HEK293T (cell line): Measurements from ENCODE around the gene MYO7B.

ENCODE experiments used
- BHLHE40 ChIP-seq: fragments of 450-650 bp; IDR thresholded peaks from 2 replicates; pipeline ENCODE4 v1.6.1; 2016; ENCODE audit warnings: mild to moderate bottlenecking, moderate library complexity, borderline replicate concordance
- CTBP1 ChIP-seq: fragments of 450-650 bp; IDR thresholded peaks from 2 replicates; pipeline ENCODE4 v1.6.1; 2016; ENCODE audit warnings: borderline replicate concordance
- ELF4 ChIP-seq: fragments of 450-650 bp; IDR thresholded peaks from 2 replicates; pipeline ENCODE4 v1.6.1; 2017; ENCODE audit warnings: antibody characterized with exemption
- FOXA1 ChIP-seq: fragments of 450-650 bp; IDR thresholded peaks from 2 replicates; pipeline ENCODE4 v1.6.1; 2016; ENCODE audit warnings: mild to moderate bottlenecking
- FOXK2 ChIP-seq: fragments of 450-650 bp; IDR thresholded peaks from 2 replicates; pipeline ENCODE4 v1.6.1; 2016; ENCODE audit warnings: mild to moderate bottlenecking
- FOXM1 ChIP-seq: fragments of 450-650 bp; IDR thresholded peaks from 2 replicates; pipeline ENCODE4 v1.6.1; 2017; ENCODE audit warnings: mild to moderate bottlenecking, borderline replicate concordance
- HDGF ChIP-seq: fragments of 450-650 bp; IDR thresholded peaks from 2 replicates; pipeline ENCODE4 v1.6.1; 2017; ENCODE audit warnings: antibody characterized with exemption, borderline replicate concordance
- L3MBTL2 ChIP-seq: fragments of 450-650 bp; conservative IDR thresholded peaks from 2 replicates; pipeline ENCODE4 v1.6.1; 2016; ENCODE audit warnings: mild to moderate bottlenecking
- NFRKB ChIP-seq: fragments of 450-650 bp; IDR thresholded peaks from 2 replicates; pipeline ENCODE4 v1.6.1; 2016; ENCODE audit warnings: mild to moderate bottlenecking, moderate library complexity
- SP1 ChIP-seq: fragments of 450-650 bp; IDR thresholded peaks from 2 replicates; pipeline ENCODE4 v1.6.1; 2017
- SUZ12 ChIP-seq: fragments of 450-650 bp; IDR thresholded peaks from 2 replicates; pipeline ENCODE4 v1.6.1; 2016; ENCODE audit warnings: mild to moderate bottlenecking
- TARDBP ChIP-seq: fragments of 450-650 bp; IDR thresholded peaks from 2 replicates; pipeline ENCODE4 v1.6.1; 2016
- ZNF384 ChIP-seq: fragments of 450-650 bp; IDR thresholded peaks from 2 replicates; pipeline ENCODE4 v1.6.1; 2016
- TF ChIP-seq, protein P1 (sequence below): fragments of 450-650 bp; IDR thresholded peaks from 2 replicates; pipeline ENCODE4 v1.6.1; 2016

- TF ChIP-seq FOXM1 (no peak), BHLHE40 (no peak), TARDBP (no peak), ELF4 (no peak), SP1 (no peak), SUZ12 (no peak), FOXK2 (no peak), FOXA1 (no peak), NFRKB (no peak), HDGF (no peak), CTBP1 (no peak), L3MBTL2 (no peak), ZNF384 (no peak)
- TF ChIP-seq, protein P1, sequence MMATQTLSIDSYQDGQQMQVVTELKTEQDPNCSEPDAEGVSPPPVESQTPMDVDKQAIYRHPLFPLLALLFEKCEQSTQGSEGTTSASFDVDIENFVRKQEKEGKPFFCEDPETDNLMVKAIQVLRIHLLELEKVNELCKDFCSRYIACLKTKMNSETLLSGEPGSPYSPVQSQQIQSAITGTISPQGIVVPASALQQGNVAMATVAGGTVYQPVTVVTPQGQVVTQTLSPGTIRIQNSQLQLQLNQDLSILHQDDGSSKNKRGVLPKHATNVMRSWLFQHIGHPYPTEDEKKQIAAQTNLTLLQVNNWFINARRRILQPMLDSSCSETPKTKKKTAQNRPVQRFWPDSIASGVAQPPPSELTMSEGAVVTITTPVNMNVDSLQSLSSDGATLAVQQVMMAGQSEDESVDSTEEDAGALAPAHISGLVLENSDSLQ: no peak
Measured at GRCh38 chr2:127589358-127589757, 53.9 kb downstream of the MYO7B start.
